ENCODE data around the gene OR5B3.

DNA sequence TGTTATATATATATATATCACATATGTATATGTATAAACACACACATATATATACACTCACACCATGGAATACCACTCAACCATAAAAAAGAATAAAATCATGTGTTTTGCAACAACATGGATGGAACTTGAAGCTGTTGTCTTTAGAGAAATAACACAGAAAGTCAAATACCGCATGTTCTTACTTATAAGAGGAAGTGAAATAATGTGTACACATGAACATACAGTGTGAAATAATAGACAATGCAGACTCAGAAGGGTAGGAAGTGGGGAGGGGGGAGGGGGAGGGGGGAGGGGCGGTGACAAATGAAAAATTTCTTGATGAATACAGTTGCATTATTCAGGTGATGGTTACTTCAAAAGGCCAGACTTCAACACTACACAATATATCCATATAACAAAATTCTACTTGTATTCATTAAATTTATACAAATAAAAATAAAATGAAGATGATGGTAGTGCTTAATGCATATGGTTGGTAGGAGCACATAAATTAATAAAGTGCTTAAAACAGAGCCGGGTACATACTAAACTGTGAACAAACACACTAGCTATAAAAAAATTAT lies 27.0 kb upstream of the OR5B3 start:
- TF ChIP-seq, protein P1, sequence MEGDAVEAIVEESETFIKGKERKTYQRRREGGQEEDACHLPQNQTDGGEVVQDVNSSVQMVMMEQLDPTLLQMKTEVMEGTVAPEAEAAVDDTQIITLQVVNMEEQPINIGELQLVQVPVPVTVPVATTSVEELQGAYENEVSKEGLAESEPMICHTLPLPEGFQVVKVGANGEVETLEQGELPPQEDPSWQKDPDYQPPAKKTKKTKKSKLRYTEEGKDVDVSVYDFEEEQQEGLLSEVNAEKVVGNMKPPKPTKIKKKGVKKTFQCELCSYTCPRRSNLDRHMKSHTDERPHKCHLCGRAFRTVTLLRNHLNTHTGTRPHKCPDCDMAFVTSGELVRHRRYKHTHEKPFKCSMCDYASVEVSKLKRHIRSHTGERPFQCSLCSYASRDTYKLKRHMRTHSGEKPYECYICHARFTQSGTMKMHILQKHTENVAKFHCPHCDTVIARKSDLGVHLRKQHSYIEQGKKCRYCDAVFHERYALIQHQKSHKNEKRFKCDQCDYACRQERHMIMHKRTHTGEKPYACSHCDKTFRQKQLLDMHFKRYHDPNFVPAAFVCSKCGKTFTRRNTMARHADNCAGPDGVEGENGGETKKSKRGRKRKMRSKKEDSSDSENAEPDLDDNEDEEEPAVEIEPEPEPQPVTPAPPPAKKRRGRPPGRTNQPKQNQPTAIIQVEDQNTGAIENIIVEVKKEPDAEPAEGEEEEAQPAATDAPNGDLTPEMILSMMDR (IDR thresholded peaks at IDR 0.05; ENCODE audit: low read length) = no peak
- no peak for TF ChIP-seq EZH2 (IDR thresholded peaks at IDR 0.05; ENCODE audit: borderline replicate concordance, low read length)
